Fibroblast of lung (primary cell): ENCODE results near the gene OVOL2.
"Not testable (repeated sequence)": the region's sequence is repeated elsewhere in the genome, so short reads cannot be mapped to it uniquely, and the experiment has no call there.

Source experiments
- CTCF ChIP-seq, 2 donors: IDR thresholded peaks in 1 of 2; conservative IDR thresholded peaks in 1 of 2; 1 replicate in 1 of 2; 2 replicates in 1 of 2; pipeline ENCODE4 v1.5.1; 2011 to 2012; ENCODE audit warnings: low read length in 2 of 2, control low read depth in 1 of 2, inconsistent platforms in 1 of 2, low read depth in 1 of 2, mild to moderate bottlenecking in 1 of 2
- EZH2 ChIP-seq: IDR thresholded peaks from 2 replicates; pipeline ENCODE4 v1.5.1; 2012; ENCODE audit warnings: low read length, control low read depth, mild to moderate bottlenecking; ENCODE audit errors: missing control alignments

GRCh38 chr20:18100569-18100968 is 42.9 kb upstream of the OVOL2 start:
- TF ChIP-seq CTCF (conservative IDR thresholded peaks at IDR 0.05 in 1 of 2, IDR thresholded peaks at IDR 0.05 in 1 of 2; ENCODE audit: low read depth in 1 of 2, low read length in 2 of 2); EZH2: not testable (repeated sequence)
